Skeletal muscle satellite cell (primary cell): ENCODE results near the gene ADAM19.

Experiments used
- H3K27me3 ChIP-seq: 2 replicates; pipeline ENCODE4 v1.7.0; 2013; ENCODE audit warnings: low read length; ENCODE audit not compliant: control insufficient read depth, insufficient read depth
- H3K36me3 ChIP-seq: 2 replicates; pipeline ENCODE4 v1.7.0; 2013; ENCODE audit warnings: mild to moderate bottlenecking, control low read depth, low read length; ENCODE audit not compliant: insufficient read depth
- H3K4me1 ChIP-seq: 2 replicates; pipeline ENCODE4 v1.7.0; 2013; ENCODE audit warnings: low read length; ENCODE audit not compliant: control insufficient read depth, insufficient read depth
- H3K4me2 ChIP-seq: 2 replicates; pipeline ENCODE4 v1.7.0; 2013; ENCODE audit warnings: mild to moderate bottlenecking, low read length
- H3K4me3 ChIP-seq: 2 replicates; pipeline ENCODE4 v1.7.0; 2013; ENCODE audit warnings: low read length
- H3K9ac ChIP-seq: 2 replicates; pipeline ENCODE4 v1.7.0; 2013; ENCODE audit warnings: mild to moderate bottlenecking, low read depth, low read length, moderate library complexity
- H3K9me3 ChIP-seq: replicated peaks from 2 replicates; pipeline ENCODE4 v1.7.0; 2013; ENCODE audit warnings: mild to moderate bottlenecking, control low read depth, low read length

Gene ADAM19

GRCh38 chr5:157570531-157571200 is 4.9 kb downstream of the ADAM19 start:
- Histone ChIP-seq H3K36me3 (peaks cover 41% of the 10 kb centered on the region), H3K9ac (no peak overlapping the region), H3K27me3 (no peaks in the 10 kb centered on the region), H3K4me1 (peaks cover 31% of the 10 kb centered on the region), H3K4me2 (no peak overlapping the region), H3K4me3 (no peak overlapping the region), H3K9me3 (no peaks in the 10 kb centered on the region)

GRCh38 chr5:157568720-157569119 is 6.9 kb downstream of the ADAM19 start:
- H3K27me3 ChIP-seq = no peaks in the 10 kb centered on the region
- H3K9me3 ChIP-seq = no peaks in the 10 kb centered on the region
- peaks cover 49% of the 10 kb centered on the region for H3K36me3 ChIP-seq
- H3K4me2 ChIP-seq = no peak overlapping the region
- peaks cover 36% of the 10 kb centered on the region for H3K4me1 ChIP-seq
- H3K9ac ChIP-seq = no peak overlapping the region
- H3K4me3 ChIP-seq = no peak overlapping the region

DNA sequence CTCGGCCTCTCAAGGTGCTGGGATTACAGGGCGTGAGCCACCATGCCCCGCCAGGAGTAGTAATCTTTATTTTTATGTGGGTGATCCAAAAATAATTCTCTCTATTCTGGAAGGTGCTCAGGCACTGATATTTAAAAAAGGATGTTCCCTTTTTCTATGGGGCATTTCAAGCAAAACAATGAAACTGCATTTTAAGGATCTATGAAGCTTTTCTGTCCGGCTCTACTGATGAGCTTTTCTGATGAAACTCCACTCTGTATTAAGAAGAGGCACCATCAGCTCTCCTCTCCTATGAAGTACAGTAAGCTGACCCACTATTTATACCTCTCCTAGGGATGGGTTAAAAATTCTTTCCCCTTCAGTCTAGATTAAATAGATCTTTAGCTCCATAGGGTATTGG is 7.4 kb downstream of the ADAM19 start:
- no peak overlapping the region for H3K4me3 ChIP-seq
- H3K4me2 ChIP-seq = no peak overlapping the region
- no peaks in the 10 kb centered on the region for H3K27me3 ChIP-seq
- H3K4me1 ChIP-seq = peaks cover 39% of the 10 kb centered on the region
- no peaks in the 10 kb centered on the region for H3K9me3 ChIP-seq
- H3K9ac ChIP-seq = no peak overlapping the region
- H3K36me3 ChIP-seq = peaks cover 49% of the 10 kb centered on the region

GRCh38 chr5:157566902-157567489 is 8.6 kb downstream of the ADAM19 start:
- Histone ChIP-seq H3K4me3 (no peak overlapping the region), H3K9ac (no peak overlapping the region), H3K4me2 (no peak overlapping the region), H3K36me3 (peaks cover 53% of the 10 kb centered on the region), H3K27me3 (no peaks in the 10 kb centered on the region), H3K9me3 (no peaks in the 10 kb centered on the region), H3K4me1 (peaks cover 45% of the 10 kb centered on the region)

DNA sequence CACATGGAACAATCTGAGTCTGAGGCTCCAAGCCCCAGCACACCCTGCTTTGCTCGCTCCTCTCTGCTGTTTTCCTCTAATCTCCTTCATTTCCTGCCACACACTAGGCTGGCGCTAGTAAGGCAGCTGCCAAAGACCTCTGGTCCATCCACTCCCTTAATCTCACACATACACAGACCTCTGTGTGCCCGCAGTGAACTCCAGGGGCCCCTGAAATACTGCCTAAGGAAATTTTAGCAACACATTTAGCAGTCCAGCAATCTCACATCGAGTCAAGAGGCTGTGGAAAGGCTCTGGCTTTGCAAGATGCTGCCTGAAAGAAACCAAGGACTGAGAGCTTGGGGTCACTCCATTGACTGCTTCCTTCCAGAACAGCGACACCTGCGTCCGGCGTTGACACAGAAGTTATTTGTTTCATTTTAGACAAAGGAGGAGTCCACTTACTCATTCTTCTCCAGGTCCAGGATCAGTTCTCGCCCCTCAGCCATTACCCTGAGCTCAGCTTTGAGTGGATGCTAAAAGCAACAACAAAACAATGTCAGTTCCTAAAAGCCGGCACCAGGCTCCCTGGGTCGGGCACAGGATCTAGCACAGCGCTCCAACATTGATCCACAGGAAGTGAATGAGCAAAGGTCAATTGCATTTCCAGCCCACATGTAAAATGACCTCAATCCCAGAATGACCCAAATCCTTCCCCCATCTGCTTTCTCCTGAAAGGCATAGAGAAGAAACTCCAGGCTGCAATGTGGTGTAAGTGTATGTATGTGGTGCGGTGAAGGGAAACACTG is 11.5 kb downstream of the ADAM19 start:
- H3K9ac ChIP-seq = peak overlapping the region; percentile 46
- peaks cover 56% of the 10 kb centered on the region for H3K4me1 ChIP-seq

GRCh38 chr5:157563373-157563928 is 12.1 kb downstream of the ADAM19 start:
- Histone ChIP-seq H3K9me3 (no peaks in the 10 kb centered on the region), H3K27me3 (no peaks in the 10 kb centered on the region), H3K36me3 (peaks cover 30% of the 10 kb centered on the region), H3K4me1 (peaks cover 63% of the 10 kb centered on the region), H3K9ac (peak overlapping the region; percentile 46), H3K4me2 (peak overlapping the region; percentile 56), H3K4me3 (peak overlapping the region; percentile 23)

More for the DNA sequence above, 11.5 kb downstream of the ADAM19 start:
- Histone ChIP-seq H3K36me3 (peaks cover 37% of the 10 kb centered on the region), H3K27me3 (no peaks in the 10 kb centered on the region), H3K9me3 (no peaks in the 10 kb centered on the region), H3K4me2 (peak overlapping the region; percentile 56), H3K4me3 (peak overlapping the region; percentile 23)

- H3K4me3 ChIP-seq = no peak overlapping the region
- no peaks in the 10 kb centered on the region for H3K27me3 ChIP-seq
- peaks cover 76% of the 10 kb centered on the region for H3K4me1 ChIP-seq
- H3K4me2 ChIP-seq = no peak overlapping the region
- no peak overlapping the region for H3K9ac ChIP-seq
- H3K36me3 ChIP-seq = peaks cover 24% of the 10 kb centered on the region
- H3K9me3 ChIP-seq = no peaks in the 10 kb centered on the region
Observed at GRCh38 chr5:157562111-157562581, 13.4 kb downstream of the ADAM19 start.

DNA sequence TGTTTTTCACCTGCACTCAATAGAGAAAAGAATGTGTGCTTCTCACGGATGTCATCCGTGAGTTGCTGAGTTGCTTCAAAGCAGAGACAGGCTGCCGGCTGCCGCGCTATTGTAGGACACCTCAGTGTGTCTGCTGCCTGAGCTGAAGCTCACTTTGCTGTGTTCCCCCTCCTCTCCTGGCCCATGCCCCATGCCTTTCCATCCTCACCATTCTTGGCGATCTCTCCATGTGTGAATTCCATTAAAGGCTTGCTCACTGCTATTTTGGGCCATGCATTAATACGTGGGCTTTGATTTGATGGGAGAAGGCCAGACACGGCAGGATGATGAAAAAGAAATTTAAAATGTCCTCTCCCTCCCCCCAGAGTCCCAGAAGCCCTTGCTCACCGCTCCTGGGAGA is 14.5 kb downstream of the ADAM19 start:
- Histone ChIP-seq H3K4me3 (no peak overlapping the region), H3K4me2 (no peak overlapping the region), H3K9me3 (no peaks in the 10 kb centered on the region), H3K9ac (no peak overlapping the region), H3K27me3 (no peaks in the 10 kb centered on the region), H3K36me3 (peaks cover 19% of the 10 kb centered on the region), H3K4me1 (peaks cover 77% of the 10 kb centered on the region)

- Histone ChIP-seq H3K4me2 (peak overlapping the region; percentile 45), H3K4me3 (no peak overlapping the region), H3K9ac (no peak overlapping the region), H3K9me3 (no peaks in the 10 kb centered on the region), H3K27me3 (no peaks in the 10 kb centered on the region), H3K4me1 (peaks cover 78% of the 10 kb centered on the region), H3K36me3 (peaks cover 16% of the 10 kb centered on the region)
Observed at GRCh38 chr5:157559301-157559700, 16.3 kb downstream of the ADAM19 start.

- Histone ChIP-seq H3K4me2 (peak overlapping the region; percentile 45), H3K27me3 (no peaks in the 10 kb centered on the region), H3K9me3 (no peaks in the 10 kb centered on the region), H3K4me3 (peak overlapping the region; percentile 13), H3K4me1 (peaks cover 78% of the 10 kb centered on the region), H3K9ac (peak overlapping the region; percentile 12), H3K36me3 (peaks cover 11% of the 10 kb centered on the region)
Observed at GRCh38 chr5:157558681-157559080, 16.9 kb downstream of the ADAM19 start.

DNA sequence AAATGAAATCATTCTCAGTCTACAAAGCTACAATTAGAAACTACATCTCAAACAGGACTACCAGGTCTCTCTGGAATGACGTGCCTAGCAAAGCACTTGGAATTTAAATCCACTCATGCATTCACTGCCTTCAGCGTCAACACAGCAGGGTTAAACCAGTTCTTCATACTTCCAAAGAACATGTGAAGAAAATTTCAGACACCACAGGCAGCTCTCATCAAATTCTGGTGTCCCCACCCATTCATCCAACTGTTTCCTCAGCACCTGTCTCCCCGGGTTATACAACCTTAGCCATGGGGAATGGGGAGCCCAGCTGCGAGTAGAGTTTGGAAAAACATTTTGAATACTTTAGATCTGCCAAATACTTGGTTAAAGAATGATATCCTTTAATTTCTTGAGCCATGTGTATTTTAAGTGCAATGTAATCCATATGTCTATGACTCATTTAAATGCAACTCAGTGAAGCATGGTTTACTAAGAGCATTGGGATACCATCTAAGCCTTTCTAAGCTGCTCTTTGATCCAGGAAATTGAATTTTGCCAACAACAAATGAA is 17.5 kb downstream of the ADAM19 start:
- Histone ChIP-seq H3K36me3 (peaks cover 11% of the 10 kb centered on the region), H3K9me3 (no peaks in the 10 kb centered on the region), H3K4me2 (peak overlapping the region; percentile 64), H3K4me3 (peak overlapping the region; percentile 20), H3K4me1 (peaks cover 72% of the 10 kb centered on the region), H3K9ac (peak overlapping the region; percentile 18), H3K27me3 (no peaks in the 10 kb centered on the region)
